CD14-positive monocyte (primary cell): ENCODE results near the gene CCDC12. TPM values are rescaled to one million over a fixed set of nuclear protein-coding genes. Genes with fewer than 3 reads are reported as not detected.

Source experiments
- DNase-seq, 3 donors: peaks; one replicate each; pipeline ENCODE4 v3.0.0-alpha.2; 2011 to 2022
- H2AFZ ChIP-seq: 2 replicates; pipeline ENCODE4 v1.6.0; 2012; ENCODE audit warnings: mild to moderate bottlenecking, low read depth, low read length, inconsistent platforms; ENCODE audit not compliant: insufficient read depth, poor library complexity, severe bottlenecking
- H3K27ac ChIP-seq, 2 donors: 1 replicate in 1 of 2; 2 replicates in 1 of 2; pipeline ENCODE4 v1.5.1; 2012 to 2013; ENCODE audit warnings: low read length in 2 of 2, control low read depth in 1 of 2, inconsistent platforms in 1 of 2, low read depth in 1 of 2, mild to moderate bottlenecking in 1 of 2
- H3K27me3 ChIP-seq, 2 donors: one replicate each; pipeline versions ENCODE4 v1.6.0 to v1.6.1; 2011 to 2013; ENCODE audit warnings: low read length in 2 of 2; ENCODE audit not compliant: control insufficient read depth in 2 of 2, insufficient read depth in 2 of 2
- H3K36me3 ChIP-seq, 2 donors: replicated peaks in 1 of 2; 1 replicate in 1 of 2; 2 replicates in 1 of 2; pipeline versions ENCODE4 v1.5.1 to v1.6.1; 2012 to 2013; ENCODE audit warnings: low read length in 2 of 2, control low read depth in 1 of 2, inconsistent platforms in 1 of 2, mild to moderate bottlenecking in 1 of 2; ENCODE audit not compliant: insufficient read depth in 2 of 2, control insufficient read depth in 1 of 2
- H3K4me1 ChIP-seq, 2 donors: 1 replicate in 1 of 2; 2 replicates in 1 of 2; pipeline versions ENCODE4 v1.5.1 to v1.6.1; 2012 to 2013; ENCODE audit warnings: low read length in 2 of 2, control low read depth in 1 of 2, inconsistent platforms in 1 of 2, mild to moderate bottlenecking in 1 of 2, moderate library complexity in 1 of 2; ENCODE audit not compliant: insufficient read depth in 2 of 2, control insufficient read depth in 1 of 2
- H3K4me2 ChIP-seq: replicated peaks from 2 replicates; pipeline ENCODE3; 2012; ENCODE audit warnings: low read length, moderate library complexity, mild to moderate bottlenecking; ENCODE audit not compliant: poor library complexity, severe bottlenecking; ENCODE audit errors: extremely low read depth
- H3K4me3 ChIP-seq, 3 experiments: fragments of 200-600 bp in 1 of 3; sonication (generic) in 1 of 3; replicated peaks in 1 of 3; 1 replicate in 2 of 3; 2 replicates in 1 of 3; pipeline ENCODE4 v1.5.1; 2011 to 2013; ENCODE audit warnings: low read length in 3 of 3, mild to moderate bottlenecking in 3 of 3, control low read depth in 2 of 3, low read depth in 2 of 3, inconsistent platforms in 1 of 3, moderate library complexity in 1 of 3
- H3K79me2 ChIP-seq: 2 replicates; pipeline ENCODE4 v1.6.0; 2012; ENCODE audit warnings: mild to moderate bottlenecking, control low read depth, inconsistent platforms, low read length, moderate library complexity; ENCODE audit not compliant: insufficient read depth
- H3K9ac ChIP-seq: 2 replicates; pipeline ENCODE4 v1.6.0; 2017; ENCODE audit warnings: low read length, mild to moderate bottlenecking; ENCODE audit not compliant: insufficient read depth, poor library complexity, severe bottlenecking
- H3K9me3 ChIP-seq, 2 donors: replicated peaks in 1 of 2; 1 replicate in 1 of 2; 2 replicates in 1 of 2; pipeline versions ENCODE4 v1.5.1 to v1.6.1; 2012 to 2013; ENCODE audit warnings: low read length in 2 of 2, control low read depth in 1 of 2; ENCODE audit not compliant: control insufficient read depth in 1 of 2, insufficient read depth in 1 of 2
- H4K20me1 ChIP-seq: 2 replicates; pipeline ENCODE4 v1.6.0; 2012; ENCODE audit warnings: mild to moderate bottlenecking, low read length, control low read depth, moderate library complexity; ENCODE audit not compliant: insufficient read depth
- H3K27ac Mint-ChIP-seq, 7 donors: one replicate each; pipeline ENCODE4 v1.8.0; 2020; ENCODE audit warnings: mild to moderate bottlenecking in 7 of 7, mixed read lengths in 7 of 7, moderate library complexity in 6 of 7, inconsistent platforms in 2 of 7
- H3K27me3 Mint-ChIP-seq, 3 donors: one replicate each; pipeline ENCODE4 v1.8.0; 2021 to 2022; ENCODE audit warnings: low read depth in 3 of 3, mild to moderate bottlenecking in 3 of 3, mixed read lengths in 3 of 3, moderate library complexity in 3 of 3, inconsistent platforms in 1 of 3
- H3K36me3 Mint-ChIP-seq, 2 donors: one replicate each; pipeline ENCODE4 v1.8.0; 2020; ENCODE audit warnings: mixed read lengths in 2 of 2, inconsistent platforms in 1 of 2, mild to moderate bottlenecking in 1 of 2
- H3K4me1 Mint-ChIP-seq: one replicate; pipeline ENCODE4 v1.8.0; 2020; ENCODE audit warnings: mild to moderate bottlenecking, mixed read lengths
- H3K4me3 Mint-ChIP-seq, 2 donors: one replicate each; pipeline ENCODE4 v1.8.0; 2020; ENCODE audit warnings: mild to moderate bottlenecking in 2 of 2, mixed read lengths in 2 of 2, moderate library complexity in 1 of 2
- H3K9me3 Mint-ChIP-seq, 7 donors: one replicate each; pipeline ENCODE4 v1.8.0; 2020 to 2022; ENCODE audit warnings: mixed read lengths in 7 of 7, mild to moderate bottlenecking in 6 of 7, moderate library complexity in 6 of 7, inconsistent platforms in 2 of 7
- WGBS: methylation state at CpG from one replicate; pipeline ENCODE4 v1.1.5; 2013; ENCODE audit warnings: missing lambda C conversion rate; ENCODE audit not compliant: insufficient coverage; 5-methylcytosine and 5-hydroxymethylcytosine counted together
- intact Hi-C, 2 donors: fragments of 100-400 bp; cut with micrococcal nuclease; formaldehyde crosslinking; loops; one replicate each; pipeline versions ENCODE4 v1.15.0 to v1.15.1; 2023
- polyA plus RNA-seq, 3 donors: library from polyadenylated mRNA; depleted of rRNA in 1 of 3; unstranded in 2 of 3; stranded (reverse) in 1 of 3; fragments of 300-500 nt in 2 of 3; fragments of >200 nt in 1 of 3; fragmentation: Illumina TruSeq in 2 of 3; gene quantifications; 1 replicate in 2 of 3; 2 replicates in 1 of 3; pipeline ENCODE4 v1.2.3, GENCODE V29; 2012 to 2021
- TF ChIP-seq, protein P1 (sequence below): fragments of 200-600 bp; IDR thresholded peaks from one replicate; pipeline ENCODE4 v1.8.0; 2022; ENCODE audit warnings: antibody characterized with exemption, mild to moderate bottlenecking

Gene CCDC12
- polyA plus RNA-seq, 3 donors: 50.1 to 70.7 (median 55.8) TPM

DNA sequence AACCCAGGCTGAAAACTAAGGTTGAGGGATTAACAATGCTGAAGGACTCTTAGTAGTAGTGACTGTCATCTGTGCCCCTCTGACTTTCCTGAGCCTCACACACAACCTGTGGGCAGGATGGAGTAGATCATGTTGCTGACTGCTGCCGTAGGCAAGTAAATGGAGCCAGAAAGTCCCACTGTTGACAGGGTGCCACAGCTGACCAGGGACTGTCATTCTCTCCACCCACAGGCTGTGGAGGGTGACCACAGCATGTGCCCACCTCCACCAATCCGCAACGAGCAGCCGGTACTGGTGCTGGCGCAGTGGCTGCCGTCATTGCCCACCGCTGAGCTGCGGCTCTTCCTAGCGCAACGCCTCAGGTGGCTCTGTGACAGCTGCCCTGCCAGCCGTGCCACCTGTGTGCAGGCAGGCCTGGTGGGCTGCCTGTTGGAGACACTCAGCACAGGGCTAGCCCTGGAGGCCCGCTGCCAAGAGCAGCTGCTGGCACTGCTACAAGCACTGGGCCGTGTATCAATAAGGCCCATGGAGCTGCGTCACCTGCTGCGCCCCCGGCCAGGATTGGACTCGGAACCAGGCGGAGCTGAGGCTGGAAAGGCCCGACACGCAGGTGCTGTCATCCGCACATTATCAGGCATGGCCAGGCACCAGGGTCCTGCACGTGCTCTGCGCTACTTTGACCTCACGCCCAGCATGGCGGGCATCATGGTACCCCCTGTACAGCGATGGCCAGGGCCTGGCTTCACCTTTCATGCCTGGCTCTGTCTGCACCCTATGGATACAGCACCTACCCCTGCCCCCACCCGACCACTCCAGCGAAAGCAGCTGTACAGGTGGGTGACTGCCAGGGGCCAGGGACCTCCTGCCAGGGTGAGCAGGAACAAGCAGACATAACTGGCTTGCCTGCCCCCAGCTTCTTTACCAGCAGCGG, 18.5 kb upstream of the CCDC12 start:
- Histone ChIP-seq H3K79me2 (peaks cover 58% of the 10 kb centered on the region), H2AFZ (no peak overlapping the region), H3K9ac (no peak overlapping the region), H3K27ac (peak overlapping the region in 1 of 2 donors; percentile 44), H3K4me3 (no peak overlapping the region), H4K20me1 (peaks cover 95% of the 10 kb centered on the region), H3K27me3 (no peaks in the 10 kb centered on the region), H3K4me1 (peaks cover 18 to 36% of the 10 kb centered on the region in 2 donors), H3K4me2 (no peak overlapping the region), H3K9me3 (no peaks in the 10 kb centered on the region), H3K36me3 (peaks cover 91 to 92% of the 10 kb centered on the region in 2 donors)
- peak overlapping the region in 1 of 2 donors; percentile 9 for H3K4me3 Mint-ChIP-seq
- no peak for DNase-seq
- H3K27me3 Mint-ChIP-seq: peaks cover 0 to 1% (median 0%) of the 10 kb centered on the region in 3 donors
- peak overlapping the region in 1 of 7 donors; percentile 59 for H3K27ac Mint-ChIP-seq
- intact Hi-C loops: loop anchor here (5.0 kb wide), 2 partner anchors 73 to 288 kb away; no protein-coding TSS in a partner anchor
- WGBS: 97% methylated on average over 27 of the region's 29 CpGs
- H3K36me3 Mint-ChIP-seq: peaks cover 79 to 99% of the 10 kb centered on the region in 2 donors
- TF ChIP-seq, protein P1, sequence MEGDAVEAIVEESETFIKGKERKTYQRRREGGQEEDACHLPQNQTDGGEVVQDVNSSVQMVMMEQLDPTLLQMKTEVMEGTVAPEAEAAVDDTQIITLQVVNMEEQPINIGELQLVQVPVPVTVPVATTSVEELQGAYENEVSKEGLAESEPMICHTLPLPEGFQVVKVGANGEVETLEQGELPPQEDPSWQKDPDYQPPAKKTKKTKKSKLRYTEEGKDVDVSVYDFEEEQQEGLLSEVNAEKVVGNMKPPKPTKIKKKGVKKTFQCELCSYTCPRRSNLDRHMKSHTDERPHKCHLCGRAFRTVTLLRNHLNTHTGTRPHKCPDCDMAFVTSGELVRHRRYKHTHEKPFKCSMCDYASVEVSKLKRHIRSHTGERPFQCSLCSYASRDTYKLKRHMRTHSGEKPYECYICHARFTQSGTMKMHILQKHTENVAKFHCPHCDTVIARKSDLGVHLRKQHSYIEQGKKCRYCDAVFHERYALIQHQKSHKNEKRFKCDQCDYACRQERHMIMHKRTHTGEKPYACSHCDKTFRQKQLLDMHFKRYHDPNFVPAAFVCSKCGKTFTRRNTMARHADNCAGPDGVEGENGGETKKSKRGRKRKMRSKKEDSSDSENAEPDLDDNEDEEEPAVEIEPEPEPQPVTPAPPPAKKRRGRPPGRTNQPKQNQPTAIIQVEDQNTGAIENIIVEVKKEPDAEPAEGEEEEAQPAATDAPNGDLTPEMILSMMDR: no peak
- H3K4me1 Mint-ChIP-seq: peaks cover 34% of the 10 kb centered on the region
- peaks cover 0 to 2% (median 0%) of the 10 kb centered on the region in 7 donors for H3K9me3 Mint-ChIP-seq

DNA sequence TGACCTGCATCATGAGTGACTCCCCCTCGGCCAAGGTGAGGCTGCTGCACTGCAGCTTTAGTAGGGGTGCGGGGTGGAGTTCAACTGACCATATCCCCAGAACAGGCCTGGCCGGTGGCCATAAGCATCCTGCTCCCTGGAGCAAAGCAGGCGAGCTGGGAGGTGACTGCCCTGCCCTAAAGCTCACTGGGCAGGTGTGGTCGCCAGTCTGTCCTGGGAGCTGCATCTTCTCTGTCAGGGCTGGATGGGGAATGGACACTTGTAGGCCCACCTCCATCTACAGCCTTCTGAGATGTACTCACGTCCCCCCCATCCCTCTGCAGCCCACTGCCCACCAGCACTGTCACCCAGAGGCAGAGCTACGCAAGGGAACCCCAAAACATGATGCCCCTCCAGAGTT, 17.4 kb upstream of the CCDC12 start:
- peaks cover 0 to 1% (median under 1%) of the 10 kb centered on the region in 3 donors for H3K27me3 Mint-ChIP-seq
- no peak for DNase-seq
- no peak overlapping the region for H3K9ac ChIP-seq
- H3K9me3 Mint-ChIP-seq: peaks cover 0 to 2% (median 0%) of the 10 kb centered on the region in 7 donors
- H3K9me3 ChIP-seq: no peaks in the 10 kb centered on the region
- H3K27ac ChIP-seq: peak overlapping the region in 1 of 2 donors; percentile 92
- H3K4me1 ChIP-seq: peaks cover 29 to 47% of the 10 kb centered on the region in 2 donors
- H3K4me3 Mint-ChIP-seq: no peak overlapping the region
- intact Hi-C loops: no loop called here
- H3K79me2 ChIP-seq: peaks cover 60% of the 10 kb centered on the region
- WGBS: 93% methylated on average over 7 of the region's 7 CpGs
- no peak overlapping the region for H2AFZ ChIP-seq
- H3K4me1 Mint-ChIP-seq: peaks cover 45% of the 10 kb centered on the region
- H3K27me3 ChIP-seq: no peaks in the 10 kb centered on the region
- TF ChIP-seq, protein P1: no peak
- no peak overlapping the region for H3K27ac Mint-ChIP-seq
- no peak overlapping the region for H3K4me2 ChIP-seq
- peaks cover 87% of the 10 kb centered on the region for H4K20me1 ChIP-seq
- H3K36me3 Mint-ChIP-seq: peaks cover 75 to 99% of the 10 kb centered on the region in 2 donors
- peaks cover 82 to 83% of the 10 kb centered on the region in 2 donors for H3K36me3 ChIP-seq
- H3K4me3 ChIP-seq: no peak overlapping the region
